Kidney capillary endothelial cell (primary cell): ENCODE data around the gene COL28A1.
"Not testable (repeated sequence)": the region's sequence is repeated elsewhere in the genome, so short reads cannot be mapped to it uniquely, and the experiment has no call there.

Experiments used
- DNase-seq: peaks from one replicate; pipeline ENCODE4 v3.0.0-alpha.2; 2018; ENCODE audit warnings: low spot score

Gene COL28A1

DNA sequence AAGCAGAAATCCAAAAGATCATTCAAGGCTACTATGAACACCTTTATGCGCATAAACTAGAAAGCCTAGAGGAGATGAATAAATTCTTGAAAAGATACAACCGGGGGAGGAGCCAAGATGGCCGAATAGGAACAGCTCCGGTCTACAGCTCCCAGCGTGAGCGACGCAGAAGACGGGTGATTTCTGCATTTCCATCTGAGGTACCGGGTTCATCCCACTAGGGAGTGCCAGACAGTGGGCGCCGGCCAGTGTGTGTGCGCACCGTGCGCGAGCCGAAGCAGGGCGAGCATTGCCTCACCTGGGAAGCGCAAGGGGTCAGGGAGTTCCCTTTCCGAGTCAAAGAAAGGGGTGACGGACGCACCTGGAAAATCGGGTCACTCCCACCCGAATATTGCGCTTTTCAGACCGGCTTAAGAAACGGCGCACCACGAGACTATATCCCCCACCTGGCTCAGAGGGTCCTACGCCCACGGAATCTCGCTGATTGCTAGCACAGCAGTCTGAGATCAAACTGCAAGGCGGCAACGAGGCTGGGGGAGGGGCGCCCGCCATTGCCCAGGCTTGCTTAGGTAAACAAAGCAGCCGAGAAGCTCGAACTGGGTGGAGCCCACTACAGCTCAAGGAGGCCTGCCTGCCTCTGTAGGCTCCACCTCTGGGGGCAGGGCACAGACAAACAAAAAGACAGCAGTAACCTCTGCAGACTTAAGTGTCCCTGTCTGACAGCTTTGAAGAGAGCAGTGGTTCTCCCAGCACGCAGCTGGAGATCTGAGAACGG is 70.5 kb downstream of the COL28A1 start:
- DNase-seq, result not testable (repeated sequence)

GRCh38 chr7:7454000-7454399 is 81.7 kb downstream of the COL28A1 start:
- DNase-seq, result no peak

GRCh38 chr7:7452652-7453051 is 83.0 kb downstream of the COL28A1 start:
- DNase-seq, result no peak

- no peak for DNase-seq
These were observed 83.6 kb downstream of the COL28A1 start for GRCh38 chr7:7452119-7452518.

DNA sequence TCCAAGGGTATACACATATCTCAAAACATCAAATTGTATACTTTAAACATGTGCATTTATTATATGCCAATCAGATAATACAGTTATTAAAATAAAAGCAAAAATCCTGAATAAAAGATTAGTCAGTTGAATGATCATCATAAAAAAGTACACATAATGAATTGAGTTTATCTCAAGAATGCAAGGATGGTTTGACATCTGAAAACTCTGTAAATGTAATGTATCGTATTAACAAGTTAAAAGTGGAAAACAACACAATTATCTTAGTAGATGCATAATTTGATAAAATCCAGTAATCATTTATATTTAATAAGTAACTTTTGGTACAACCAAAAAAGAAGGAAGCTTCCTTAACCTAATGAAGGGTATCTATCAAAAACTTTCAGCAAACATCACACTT is 86.6 kb downstream of the COL28A1 start:
- no peak for DNase-seq

DNA sequence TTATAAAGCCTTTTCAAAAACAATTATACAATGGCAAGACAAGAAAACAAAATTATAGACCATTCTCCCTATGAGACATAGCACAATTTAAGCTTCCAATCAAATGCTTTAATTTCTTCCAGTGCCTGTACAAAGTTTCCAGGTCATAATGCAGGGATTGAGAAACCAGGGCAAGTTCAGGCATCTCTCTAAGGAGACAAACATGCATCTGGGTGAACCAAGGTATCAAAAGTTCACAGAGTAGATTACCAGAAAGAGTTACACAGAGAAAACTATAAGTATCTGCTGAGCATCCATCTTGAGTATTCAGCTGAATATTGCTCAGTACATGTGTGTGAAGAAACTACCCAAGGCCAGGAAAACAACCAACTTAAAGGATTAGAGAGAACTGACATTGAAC is 89.1 kb downstream of the COL28A1 start:
- no peak for DNase-seq

DNA sequence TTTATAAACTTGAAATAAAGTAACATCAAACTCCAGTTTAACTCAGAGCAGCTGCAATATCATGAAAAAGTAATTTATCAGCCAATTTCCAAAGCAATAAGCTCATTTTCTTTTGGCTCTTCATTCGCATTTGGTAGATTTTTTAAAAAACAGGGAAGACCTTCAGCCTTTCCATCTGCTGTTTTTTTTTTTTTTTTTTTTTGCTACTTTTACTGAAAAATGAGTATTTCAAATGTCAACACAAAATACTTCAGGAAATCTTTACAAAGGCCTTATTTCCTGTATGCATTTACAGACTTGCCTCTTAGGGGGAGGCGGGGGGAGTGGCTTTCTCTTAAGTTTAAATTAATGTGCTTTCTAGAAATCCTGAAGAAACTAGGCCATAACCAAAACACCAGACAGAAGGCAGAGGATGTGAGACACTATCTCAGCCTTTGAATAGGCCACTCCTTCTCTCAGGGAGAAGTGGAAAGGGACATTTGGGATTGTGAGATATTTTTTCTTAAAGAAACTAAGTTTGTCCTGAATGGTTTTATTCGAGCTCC is 91.8 kb downstream of the COL28A1 start:
- peak; percentile 55 for DNase-seq

DNA sequence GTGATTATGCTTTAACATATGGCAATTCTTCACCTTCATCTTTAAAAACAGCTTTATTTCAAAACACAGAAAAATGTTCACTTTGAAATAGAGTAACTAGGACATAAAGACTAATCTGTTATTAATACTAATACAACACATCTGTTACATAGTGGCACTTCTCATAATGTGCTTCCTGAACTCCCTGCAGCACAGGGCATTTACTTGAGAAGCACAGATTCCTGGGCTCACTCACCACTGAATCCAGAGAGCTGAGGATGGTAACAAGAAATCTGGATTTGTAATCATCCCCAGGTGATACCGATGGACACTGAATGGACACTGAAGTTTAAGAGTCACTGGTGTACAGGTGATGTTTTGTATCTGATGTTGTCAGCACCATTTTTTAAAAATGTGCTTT is 96.1 kb downstream of the COL28A1 start:
- DNase-seq, result no peak

GRCh38 chr7:7438851-7439250 is 96.8 kb downstream of the COL28A1 start:
- peak; percentile 93 for DNase-seq

- DNase-seq, result no peak
These were observed 99.7 kb downstream of the COL28A1 start for GRCh38 chr7:7435978-7436377.

- no peak for DNase-seq
These were observed 101.3 kb downstream of the COL28A1 start for GRCh38 chr7:7434329-7434728.

DNA sequence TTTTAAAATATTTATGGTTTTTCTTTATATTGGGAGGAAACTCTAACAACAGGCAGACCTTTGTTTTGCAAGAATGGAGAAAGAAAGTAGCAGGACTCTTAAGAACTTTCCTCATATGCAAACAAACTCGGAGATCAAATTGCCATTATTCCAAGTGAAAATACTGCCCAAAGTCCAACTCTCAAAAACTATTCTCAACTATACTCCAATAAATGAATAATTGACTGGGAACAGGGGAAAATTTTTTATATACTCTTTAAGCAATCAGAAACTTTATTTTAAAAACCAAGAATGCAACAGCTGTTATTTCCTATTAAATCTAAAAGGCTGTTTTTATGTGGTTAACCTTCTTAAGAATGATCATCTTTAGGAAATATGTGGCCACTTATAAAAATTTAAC is 101.9 kb downstream of the COL28A1 start:
- no peak for DNase-seq

- no peak for DNase-seq
These were observed 102.7 kb downstream of the COL28A1 start for GRCh38 chr7:7432979-7433378.

DNA sequence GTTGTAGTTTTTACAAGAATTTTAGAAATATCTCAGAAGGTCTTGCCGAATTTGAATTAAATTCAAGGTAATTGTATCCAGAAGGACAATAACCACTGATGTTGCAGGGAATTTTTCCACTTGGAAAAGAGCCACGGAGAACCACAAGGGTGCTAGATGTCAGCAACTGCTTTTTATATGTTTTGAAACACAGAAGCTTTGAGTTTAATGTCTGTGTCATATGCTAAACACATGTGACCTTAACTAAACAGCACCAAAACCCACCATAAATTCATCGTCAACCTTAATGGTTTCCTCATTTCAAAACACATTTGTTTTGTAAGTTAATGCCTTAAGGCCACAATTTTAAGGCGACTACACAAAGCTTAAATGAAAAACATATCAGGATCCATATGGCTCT is 106.9 kb downstream of the COL28A1 start:
- no peak for DNase-seq

GRCh38 chr7:7427363-7427762 is 108.3 kb downstream of the COL28A1 start:
- no peak for DNase-seq

DNA sequence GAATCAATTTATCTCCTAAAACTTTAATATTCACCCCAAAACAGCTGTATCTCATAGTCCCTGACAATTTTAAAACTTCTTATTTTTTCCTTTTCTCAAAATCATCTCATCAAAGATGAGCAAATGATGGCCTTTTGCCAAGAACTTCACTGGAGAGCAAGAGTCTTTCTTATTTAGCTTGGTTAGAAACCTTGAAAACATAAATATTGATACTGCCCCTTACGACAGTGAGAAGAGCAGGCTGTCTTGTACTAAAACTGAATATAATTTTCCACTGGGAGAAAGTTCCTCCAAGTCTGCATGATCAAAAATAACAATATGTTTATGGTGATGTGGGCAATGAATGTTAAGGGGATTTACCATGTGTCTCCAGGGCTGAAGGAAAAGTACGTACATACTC is 109.0 kb downstream of the COL28A1 start:
- DNase-seq, result no peak

GRCh38 chr7:7425321-7425720 is 110.4 kb downstream of the COL28A1 start:
- no peak for DNase-seq

GRCh38 chr7:7424151-7424873 is 111.4 kb downstream of the COL28A1 start:
- DNase-seq, result peak; percentile 63

- no peak for DNase-seq
These were observed 113.0 kb downstream of the COL28A1 start for GRCh38 chr7:7422641-7423040.

DNA sequence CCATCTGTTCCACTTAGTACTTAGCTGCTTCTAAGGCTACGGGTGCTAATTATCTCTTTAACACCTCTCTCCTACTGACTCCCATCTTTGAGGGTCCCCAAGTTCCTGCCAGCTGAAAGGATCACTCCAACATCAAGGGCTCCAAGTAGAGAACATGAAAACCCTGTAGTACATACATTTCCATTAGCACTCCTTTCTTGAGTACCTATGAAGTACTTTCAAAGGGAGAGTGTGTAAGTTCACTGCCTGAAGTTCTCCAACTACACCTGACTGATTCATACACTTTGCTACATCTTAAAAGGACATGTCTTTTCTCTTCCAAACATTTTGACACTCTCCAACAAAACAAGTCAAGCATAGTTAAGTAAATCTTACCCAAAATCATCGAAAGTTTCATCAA is 113.8 kb downstream of the COL28A1 start:
- DNase-seq, result no peak

DNA sequence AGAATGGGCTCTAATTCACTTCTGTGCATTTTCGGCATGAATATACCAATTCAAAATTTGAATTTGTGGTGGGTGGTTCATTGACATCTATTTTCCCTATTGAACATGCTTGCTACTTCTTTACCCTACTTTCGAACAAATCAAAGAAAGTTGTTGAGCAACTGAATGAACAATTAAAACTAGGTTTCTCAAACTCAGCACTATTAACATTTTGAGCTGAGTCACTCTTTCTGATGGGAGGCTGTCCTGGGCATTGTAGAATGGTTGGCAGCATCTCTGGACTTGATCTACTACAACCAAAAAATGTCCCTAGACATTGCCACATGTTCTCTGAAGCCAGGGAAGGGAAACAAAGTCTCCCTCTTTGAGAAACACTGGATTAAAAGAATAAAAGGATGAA is 116.7 kb downstream of the COL28A1 start:
- no peak for DNase-seq

GRCh38 chr7:7417851-7418250 is 117.8 kb downstream of the COL28A1 start:
- DNase-seq, result no peak

DNA sequence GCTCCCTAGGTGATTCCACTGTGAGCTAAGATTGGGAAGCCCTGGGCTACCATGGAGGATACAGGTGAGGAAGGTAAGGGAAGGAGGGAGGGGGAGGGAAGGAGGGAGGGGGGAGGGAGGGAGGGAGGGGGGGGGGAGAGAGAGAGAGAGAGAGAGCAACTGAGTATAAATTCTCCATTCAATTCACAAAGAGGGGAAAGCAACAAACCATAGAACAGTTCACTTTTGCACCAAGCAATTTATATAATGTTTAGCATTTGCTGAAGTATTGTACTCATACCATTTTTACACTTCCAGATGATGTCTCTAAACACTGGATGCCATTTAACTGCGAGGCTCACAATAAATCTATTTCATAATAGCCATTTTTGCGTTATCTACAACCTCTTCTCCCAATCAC is 118.3 kb downstream of the COL28A1 start:
- DNase-seq, result no peak
